CD14-positive monocyte (primary cell): Measurements from ENCODE around the gene ARHGEF37. TPM values are rescaled to one million over a fixed set of nuclear protein-coding genes. Genes with fewer than 3 reads are reported as not detected.

ENCODE experiments used
- DNase-seq, 3 donors: peaks; one replicate each; pipeline ENCODE4 v3.0.0-alpha.2; 2011 to 2022
- H2AFZ ChIP-seq: 2 replicates; pipeline ENCODE4 v1.6.0; 2012; ENCODE audit warnings: mild to moderate bottlenecking, low read depth, low read length, inconsistent platforms; ENCODE audit not compliant: insufficient read depth, poor library complexity, severe bottlenecking
- H3K27ac ChIP-seq, 2 donors: 1 replicate in 1 of 2; 2 replicates in 1 of 2; pipeline ENCODE4 v1.5.1; 2012 to 2013; ENCODE audit warnings: low read length in 2 of 2, control low read depth in 1 of 2, inconsistent platforms in 1 of 2, low read depth in 1 of 2, mild to moderate bottlenecking in 1 of 2
- H3K27me3 ChIP-seq, 2 donors: one replicate each; pipeline versions ENCODE4 v1.6.0 to v1.6.1; 2011 to 2013; ENCODE audit warnings: low read length in 2 of 2; ENCODE audit not compliant: control insufficient read depth in 2 of 2, insufficient read depth in 2 of 2
- H3K36me3 ChIP-seq, 2 donors: replicated peaks in 1 of 2; 1 replicate in 1 of 2; 2 replicates in 1 of 2; pipeline versions ENCODE4 v1.5.1 to v1.6.1; 2012 to 2013; ENCODE audit warnings: low read length in 2 of 2, control low read depth in 1 of 2, inconsistent platforms in 1 of 2, mild to moderate bottlenecking in 1 of 2; ENCODE audit not compliant: insufficient read depth in 2 of 2, control insufficient read depth in 1 of 2
- H3K4me1 ChIP-seq, 2 donors: 1 replicate in 1 of 2; 2 replicates in 1 of 2; pipeline versions ENCODE4 v1.5.1 to v1.6.1; 2012 to 2013; ENCODE audit warnings: low read length in 2 of 2, control low read depth in 1 of 2, inconsistent platforms in 1 of 2, mild to moderate bottlenecking in 1 of 2, moderate library complexity in 1 of 2; ENCODE audit not compliant: insufficient read depth in 2 of 2, control insufficient read depth in 1 of 2
- H3K4me2 ChIP-seq: replicated peaks from 2 replicates; pipeline ENCODE3; 2012; ENCODE audit warnings: low read length, moderate library complexity, mild to moderate bottlenecking; ENCODE audit not compliant: poor library complexity, severe bottlenecking; ENCODE audit errors: extremely low read depth
- H3K4me3 ChIP-seq, 3 experiments: fragments of 200-600 bp in 1 of 3; sonication (generic) in 1 of 3; replicated peaks in 1 of 3; 1 replicate in 2 of 3; 2 replicates in 1 of 3; pipeline ENCODE4 v1.5.1; 2011 to 2013; ENCODE audit warnings: low read length in 3 of 3, mild to moderate bottlenecking in 3 of 3, control low read depth in 2 of 3, low read depth in 2 of 3, inconsistent platforms in 1 of 3, moderate library complexity in 1 of 3
- H3K79me2 ChIP-seq: 2 replicates; pipeline ENCODE4 v1.6.0; 2012; ENCODE audit warnings: mild to moderate bottlenecking, control low read depth, inconsistent platforms, low read length, moderate library complexity; ENCODE audit not compliant: insufficient read depth
- H3K9ac ChIP-seq: 2 replicates; pipeline ENCODE4 v1.6.0; 2017; ENCODE audit warnings: low read length, mild to moderate bottlenecking; ENCODE audit not compliant: insufficient read depth, poor library complexity, severe bottlenecking
- H3K9me3 ChIP-seq, 2 donors: replicated peaks in 1 of 2; 1 replicate in 1 of 2; 2 replicates in 1 of 2; pipeline versions ENCODE4 v1.5.1 to v1.6.1; 2012 to 2013; ENCODE audit warnings: low read length in 2 of 2, control low read depth in 1 of 2; ENCODE audit not compliant: control insufficient read depth in 1 of 2, insufficient read depth in 1 of 2
- H4K20me1 ChIP-seq: 2 replicates; pipeline ENCODE4 v1.6.0; 2012; ENCODE audit warnings: mild to moderate bottlenecking, low read length, control low read depth, moderate library complexity; ENCODE audit not compliant: insufficient read depth
- H3K27ac Mint-ChIP-seq, 7 donors: one replicate each; pipeline ENCODE4 v1.8.0; 2020; ENCODE audit warnings: mild to moderate bottlenecking in 7 of 7, mixed read lengths in 7 of 7, moderate library complexity in 6 of 7, inconsistent platforms in 2 of 7
- H3K27me3 Mint-ChIP-seq, 3 donors: one replicate each; pipeline ENCODE4 v1.8.0; 2021 to 2022; ENCODE audit warnings: low read depth in 3 of 3, mild to moderate bottlenecking in 3 of 3, mixed read lengths in 3 of 3, moderate library complexity in 3 of 3, inconsistent platforms in 1 of 3
- H3K36me3 Mint-ChIP-seq, 2 donors: one replicate each; pipeline ENCODE4 v1.8.0; 2020; ENCODE audit warnings: mixed read lengths in 2 of 2, inconsistent platforms in 1 of 2, mild to moderate bottlenecking in 1 of 2
- H3K4me1 Mint-ChIP-seq: one replicate; pipeline ENCODE4 v1.8.0; 2020; ENCODE audit warnings: mild to moderate bottlenecking, mixed read lengths
- H3K4me3 Mint-ChIP-seq, 2 donors: one replicate each; pipeline ENCODE4 v1.8.0; 2020; ENCODE audit warnings: mild to moderate bottlenecking in 2 of 2, mixed read lengths in 2 of 2, moderate library complexity in 1 of 2
- H3K9me3 Mint-ChIP-seq, 7 donors: one replicate each; pipeline ENCODE4 v1.8.0; 2020 to 2022; ENCODE audit warnings: mixed read lengths in 7 of 7, mild to moderate bottlenecking in 6 of 7, moderate library complexity in 6 of 7, inconsistent platforms in 2 of 7
- whole genome bisulfite sequencing: methylation state at CpG from one replicate; pipeline ENCODE4 v1.1.5; 2013; ENCODE audit warnings: missing lambda C conversion rate; ENCODE audit not compliant: insufficient coverage; 5-methylcytosine and 5-hydroxymethylcytosine counted together
- intact Hi-C, 2 donors: fragments of 100-400 bp; cut with micrococcal nuclease; formaldehyde crosslinking; loops; one replicate each; pipeline versions ENCODE4 v1.15.0 to v1.15.1; 2023
- polyA plus RNA-seq, 3 donors: library from polyadenylated mRNA; depleted of rRNA in 1 of 3; unstranded in 2 of 3; stranded (reverse) in 1 of 3; fragments of 300-500 nt in 2 of 3; fragments of >200 nt in 1 of 3; fragmentation: Illumina TruSeq in 2 of 3; gene quantifications; 1 replicate in 2 of 3; 2 replicates in 1 of 3; pipeline ENCODE4 v1.2.3, GENCODE V29; 2012 to 2021
- TF ChIP-seq, protein P1 (sequence below): fragments of 200-600 bp; IDR thresholded peaks from one replicate; pipeline ENCODE4 v1.8.0; 2022; ENCODE audit warnings: antibody characterized with exemption, mild to moderate bottlenecking

The ARHGEF37 gene
- polyA plus RNA-seq, 3 donors = not detected

DNA sequence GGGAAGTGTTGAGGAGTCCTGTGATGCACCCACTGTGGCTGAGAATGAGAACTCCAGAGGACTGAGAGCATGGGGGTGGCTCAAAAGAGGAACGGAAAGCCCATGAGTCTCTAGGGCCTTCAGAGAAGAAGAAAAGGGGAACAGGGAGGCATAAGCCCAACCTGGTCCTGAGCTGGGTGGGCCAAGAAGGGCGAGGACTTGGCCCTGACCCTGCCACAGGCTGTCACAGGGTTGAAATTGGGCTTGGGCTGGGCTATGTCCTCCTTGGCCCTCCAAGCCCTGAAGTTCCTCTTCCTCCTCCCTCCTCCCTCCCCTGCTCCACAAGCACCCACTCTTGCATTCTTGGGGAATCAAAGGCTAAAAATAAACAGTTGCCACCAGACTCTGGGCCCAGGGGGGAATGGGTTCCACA, 99.5 kb downstream of the ARHGEF37 start:
- H3K4me1 Mint-ChIP-seq = peaks cover 98% of the 10 kb centered on the region
- Histone ChIP-seq H3K9ac (peak overlapping the region; percentile 32), H3K4me2 (peak overlapping the region; percentile 64), H2AFZ (no peak overlapping the region), H3K9me3 (no peaks in the 10 kb centered on the region), H3K27me3 (no peaks in the 10 kb centered on the region), H4K20me1 (no peaks in the 10 kb centered on the region), H3K4me3 (peak overlapping the region in 1 of 3 experiments; percentile 61), H3K4me1 (peaks cover 90 to 94% of the 10 kb centered on the region in 2 donors), H3K27ac (peak overlapping the region; percentile 68 to 87), H3K79me2 (no peaks in the 10 kb centered on the region), H3K36me3 (no peaks in the 10 kb centered on the region)
- TF ChIP-seq, protein P1, sequence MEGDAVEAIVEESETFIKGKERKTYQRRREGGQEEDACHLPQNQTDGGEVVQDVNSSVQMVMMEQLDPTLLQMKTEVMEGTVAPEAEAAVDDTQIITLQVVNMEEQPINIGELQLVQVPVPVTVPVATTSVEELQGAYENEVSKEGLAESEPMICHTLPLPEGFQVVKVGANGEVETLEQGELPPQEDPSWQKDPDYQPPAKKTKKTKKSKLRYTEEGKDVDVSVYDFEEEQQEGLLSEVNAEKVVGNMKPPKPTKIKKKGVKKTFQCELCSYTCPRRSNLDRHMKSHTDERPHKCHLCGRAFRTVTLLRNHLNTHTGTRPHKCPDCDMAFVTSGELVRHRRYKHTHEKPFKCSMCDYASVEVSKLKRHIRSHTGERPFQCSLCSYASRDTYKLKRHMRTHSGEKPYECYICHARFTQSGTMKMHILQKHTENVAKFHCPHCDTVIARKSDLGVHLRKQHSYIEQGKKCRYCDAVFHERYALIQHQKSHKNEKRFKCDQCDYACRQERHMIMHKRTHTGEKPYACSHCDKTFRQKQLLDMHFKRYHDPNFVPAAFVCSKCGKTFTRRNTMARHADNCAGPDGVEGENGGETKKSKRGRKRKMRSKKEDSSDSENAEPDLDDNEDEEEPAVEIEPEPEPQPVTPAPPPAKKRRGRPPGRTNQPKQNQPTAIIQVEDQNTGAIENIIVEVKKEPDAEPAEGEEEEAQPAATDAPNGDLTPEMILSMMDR = no peak
- H3K36me3 Mint-ChIP-seq = no peaks in the 10 kb centered on the region
- intact Hi-C loops = loop anchor here in 1 of 2 donors (2.0 to 5.0 kb wide), 2 partner anchors 14 to 51 kb away; partner anchors contain the start of gene PPARGC1B
- H3K27ac Mint-ChIP-seq = peak overlapping the region; percentile 95 to 99 (median 97)
- WGBS = 0% methylated on average over 2 of the region's 2 CpGs
- DNase-seq = peak; percentile 94
- H3K9me3 Mint-ChIP-seq = no peaks in the 10 kb centered on the region
- H3K27me3 Mint-ChIP-seq = peaks cover 0 to 1% (median 0%) of the 10 kb centered on the region in 3 donors
- H3K4me3 Mint-ChIP-seq = peak overlapping the region; percentile 61 to 63

DNA sequence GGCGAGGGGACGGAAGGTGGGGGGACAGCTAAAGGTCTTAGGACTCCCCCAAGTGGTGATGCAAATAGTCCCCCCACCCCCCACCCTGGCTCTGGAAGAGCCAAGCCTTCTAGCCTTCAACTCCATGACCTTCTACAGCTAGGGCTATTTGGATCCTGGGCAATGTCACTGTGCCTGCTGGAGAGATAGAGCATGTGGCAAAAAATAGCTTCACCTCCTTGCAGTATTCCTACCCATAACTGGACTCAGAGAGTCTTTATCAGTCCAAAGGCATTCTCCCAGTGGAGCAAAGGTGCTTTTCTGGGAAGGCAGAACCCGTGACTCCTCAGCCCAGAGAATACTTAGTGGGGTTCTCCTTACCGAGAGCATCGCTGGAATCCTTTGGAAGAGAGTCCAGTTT, 100.0 kb downstream of the ARHGEF37 start:
- WGBS = no CpG with 5 or more reads among the region's 5 CpGs

More for the DNA sequence above, 100.0 kb downstream of the ARHGEF37 start:
- no peaks in the 10 kb centered on the region for H3K9me3 Mint-ChIP-seq
- DNase-seq = no peak
- intact Hi-C loops = loop anchor here in 1 of 2 donors (2.0 to 5.0 kb wide), 2 partner anchors 14 to 51 kb away; partner anchors contain the start of gene PPARGC1B
- peak overlapping the region; percentile 95 to 99 (median 97) for H3K27ac Mint-ChIP-seq
- peak overlapping the region; percentile 63 for H3K4me2 ChIP-seq
- no peaks in the 10 kb centered on the region for H3K27me3 Mint-ChIP-seq
- peak overlapping the region; percentile 61 to 63 for H3K4me3 Mint-ChIP-seq
- no peaks in the 10 kb centered on the region for H3K36me3 ChIP-seq
- no peaks in the 10 kb centered on the region for H4K20me1 ChIP-seq
- H3K9me3 ChIP-seq = no peaks in the 10 kb centered on the region
- peaks cover 90 to 93% of the 10 kb centered on the region in 2 donors for H3K4me1 ChIP-seq
- H2AFZ ChIP-seq = no peak overlapping the region
- H3K4me1 Mint-ChIP-seq = peaks cover 96% of the 10 kb centered on the region
- H3K4me3 ChIP-seq = peak overlapping the region in 1 of 3 experiments; percentile 61
- no peaks in the 10 kb centered on the region for H3K27me3 ChIP-seq
- no peaks in the 10 kb centered on the region for H3K79me2 ChIP-seq
- peak overlapping the region; percentile 68 to 87 for H3K27ac ChIP-seq
- H3K36me3 Mint-ChIP-seq = no peaks in the 10 kb centered on the region
- H3K9ac ChIP-seq = peak overlapping the region; percentile 32
- TF ChIP-seq, protein P1 = no peak
